AG08395 (cell line): ENCODE measurements around the gene CECR2.

Source experiments
- DNase-seq: peaks from one replicate; pipeline ENCODE4 v3.0.0; 2012; ENCODE audit warnings: mixed read lengths, low spot score

The CECR2 gene

DNA sequence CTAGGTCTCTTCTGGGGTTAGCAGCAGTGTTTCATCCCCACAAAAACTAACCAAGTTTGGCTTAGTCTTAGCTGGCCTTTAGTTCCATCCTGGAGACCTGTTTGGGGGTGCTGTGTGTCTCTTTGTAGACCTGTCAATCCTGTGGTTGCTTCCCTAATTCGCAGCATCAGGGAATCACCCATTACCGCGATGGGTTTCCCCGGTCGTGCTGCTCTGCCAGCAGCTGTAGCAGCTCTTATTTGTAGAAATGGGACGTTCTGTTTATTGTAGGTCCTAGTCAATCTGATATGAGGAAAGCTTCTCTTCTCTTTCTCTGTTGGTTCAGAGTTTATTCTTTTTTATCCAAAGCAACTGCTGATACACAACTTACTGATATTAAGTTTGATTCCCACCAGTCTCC is 91.6 kb downstream of the CECR2 start:
- DNase-seq: no peak

DNA sequence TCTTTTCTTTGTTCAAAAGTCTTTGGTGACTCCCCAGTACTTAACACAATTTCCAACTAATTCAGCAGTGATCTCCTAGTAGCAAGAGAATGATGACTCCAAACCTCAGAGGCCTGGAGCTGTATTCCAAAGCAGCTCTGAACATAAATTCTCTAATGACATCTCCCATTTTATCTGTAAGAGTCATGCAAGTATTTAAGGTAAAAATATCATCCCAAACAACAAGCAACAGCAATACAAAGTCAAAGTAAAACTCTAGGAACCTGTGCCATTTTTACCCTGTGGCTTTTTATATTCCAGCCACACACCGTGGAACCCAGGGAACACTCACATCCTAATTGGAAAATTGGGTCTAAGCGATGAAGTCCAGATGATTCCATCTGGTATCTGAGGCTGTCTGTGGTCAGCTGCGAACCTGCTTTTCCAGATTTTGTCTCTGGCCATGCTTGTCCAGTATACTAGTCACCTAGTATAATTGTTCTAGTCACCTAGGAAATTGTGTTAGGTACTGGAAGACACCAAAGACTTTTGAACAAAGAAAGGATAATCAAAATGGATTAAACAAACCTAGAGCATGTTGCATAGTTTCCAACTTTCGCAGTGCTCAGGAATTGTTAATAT is 101.7 kb downstream of the CECR2 start:
- DNase-seq: no peak

DNA sequence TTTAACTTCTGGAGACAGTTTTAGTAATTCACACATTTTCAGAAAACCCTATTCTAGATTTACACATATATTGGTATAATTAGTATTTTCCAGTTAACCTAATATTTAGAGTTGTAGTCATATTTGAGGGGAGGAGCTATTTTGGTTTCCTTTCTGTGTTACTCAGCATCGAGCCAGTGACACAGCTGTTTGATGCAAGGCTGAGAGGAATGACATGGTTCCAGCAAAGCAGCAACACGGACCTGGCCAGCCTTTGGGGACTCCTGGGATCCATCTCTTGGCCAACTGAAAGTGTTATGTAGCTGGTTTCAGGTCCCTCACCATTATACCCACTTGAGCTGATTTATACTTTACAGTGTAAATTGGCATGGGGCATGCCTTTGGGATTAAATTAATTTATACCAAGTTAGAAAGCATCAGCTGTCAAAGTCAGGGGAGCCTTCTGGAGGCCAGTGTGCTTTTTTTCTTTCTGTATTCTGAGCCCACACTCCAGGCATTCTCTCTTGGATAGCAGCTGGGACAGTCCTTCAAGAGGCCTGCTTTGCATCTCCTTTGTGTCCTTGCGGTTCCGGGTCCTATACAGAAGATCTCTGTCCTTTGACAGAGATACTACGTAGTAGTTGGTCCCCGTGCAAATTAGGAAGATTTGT is 102.8 kb downstream of the CECR2 start:
- no peak for DNase-seq

DNA sequence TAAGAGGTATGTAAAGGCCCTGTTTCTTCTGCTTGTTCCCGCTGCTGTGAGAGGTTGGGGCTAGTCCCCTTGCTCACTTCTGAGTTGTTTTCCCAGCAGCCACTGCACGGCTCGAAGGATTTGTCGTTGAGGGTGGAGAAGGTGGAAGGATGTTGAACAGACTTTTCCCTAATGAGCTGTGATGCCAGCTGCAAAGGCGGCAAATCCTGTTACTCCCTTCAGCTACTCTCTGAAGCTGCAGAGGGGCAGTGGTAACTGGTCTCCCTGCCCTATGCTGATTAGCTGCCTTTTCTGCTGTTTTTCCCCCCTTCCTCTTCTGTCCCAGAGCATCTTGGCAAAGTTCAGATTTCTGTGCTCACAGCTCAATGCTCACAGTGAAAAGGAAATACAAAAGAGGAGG is 103.7 kb downstream of the CECR2 start:
- DNase-seq: no peak

DNA sequence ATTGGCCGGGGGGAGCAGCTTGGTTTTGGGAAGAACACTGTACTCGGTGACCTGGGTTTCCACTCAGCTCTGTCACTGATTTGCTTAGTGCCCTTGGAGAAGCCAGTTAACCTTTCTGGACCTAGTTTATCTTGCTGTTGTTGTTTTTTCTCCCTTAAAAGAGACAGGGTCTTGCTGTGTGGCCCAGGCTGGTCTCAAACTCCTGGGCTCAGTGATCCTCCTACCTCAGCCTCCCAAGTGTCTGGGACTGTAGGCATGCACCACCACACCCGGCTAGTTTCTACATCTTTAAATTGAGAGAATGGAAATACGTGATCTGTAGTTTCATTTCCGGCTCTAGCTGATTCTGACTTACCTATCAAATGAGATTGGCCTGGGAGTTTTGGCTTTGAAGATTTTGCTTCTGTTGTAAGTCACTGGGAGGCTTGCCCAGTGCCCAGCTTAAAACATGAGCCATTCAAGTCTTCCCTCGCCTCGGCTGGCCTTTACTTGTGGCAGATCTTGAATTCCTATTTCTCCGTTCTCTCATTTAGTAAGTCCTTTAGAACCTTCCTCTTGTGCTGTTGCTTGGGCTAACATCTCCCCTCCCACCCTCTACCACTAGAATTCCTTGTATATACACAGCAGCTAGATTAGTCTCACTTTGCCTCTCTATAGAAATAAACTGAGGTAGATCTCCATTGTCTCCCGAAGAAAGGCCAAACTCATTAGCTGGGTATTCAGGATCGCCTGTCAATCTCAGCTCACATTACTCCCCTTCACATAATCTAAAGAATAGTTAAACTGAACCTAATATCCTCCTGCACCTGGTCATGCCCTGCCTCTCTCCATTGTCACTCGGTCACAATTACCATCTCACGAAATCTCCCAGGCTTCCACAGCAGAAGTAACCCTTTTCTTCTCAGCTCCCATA is 106.3 kb downstream of the CECR2 start:
- DNase-seq: no peak

DNA sequence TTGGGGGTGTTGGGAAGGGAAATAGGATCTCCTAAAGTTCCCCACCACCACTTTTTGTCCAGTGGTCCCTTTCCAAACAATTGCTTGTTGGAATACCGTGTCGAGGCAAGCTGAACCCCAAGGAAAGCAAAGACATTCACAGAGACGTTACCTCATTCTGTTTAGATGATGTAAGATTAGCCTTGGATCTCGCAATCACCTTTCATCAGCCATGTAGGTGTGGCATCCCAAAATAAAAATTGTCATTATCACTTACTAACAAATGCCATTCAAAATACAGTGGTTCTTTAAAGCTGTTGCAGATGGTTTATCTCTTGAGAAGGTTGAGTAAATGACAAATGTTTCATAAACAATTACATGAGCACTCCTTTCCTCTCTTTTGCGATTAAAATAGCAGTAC is 107.6 kb downstream of the CECR2 start:
- no peak for DNase-seq

DNA sequence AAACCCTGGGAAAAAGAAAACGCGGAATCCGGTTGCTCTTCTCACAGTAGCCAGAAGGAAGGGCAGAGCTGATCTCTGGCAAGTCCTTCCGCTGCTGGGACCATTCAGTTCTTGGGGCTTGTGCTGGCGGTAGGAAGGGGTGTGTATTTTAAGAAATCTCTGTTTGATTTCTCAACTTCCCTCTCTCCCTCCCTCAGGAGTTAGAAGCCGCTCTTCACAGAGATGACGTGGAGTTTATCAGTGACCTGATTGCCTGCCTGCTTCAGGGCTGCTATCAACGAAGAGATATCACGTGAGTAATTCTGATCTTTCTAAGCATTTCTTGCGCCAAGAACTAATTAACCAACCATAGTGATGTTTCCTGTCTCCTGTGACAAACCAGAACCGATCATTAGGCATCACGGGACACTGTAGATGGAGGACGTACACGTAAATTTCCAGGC is 108.2 kb downstream of the CECR2 start:
- no peak for DNase-seq

DNA sequence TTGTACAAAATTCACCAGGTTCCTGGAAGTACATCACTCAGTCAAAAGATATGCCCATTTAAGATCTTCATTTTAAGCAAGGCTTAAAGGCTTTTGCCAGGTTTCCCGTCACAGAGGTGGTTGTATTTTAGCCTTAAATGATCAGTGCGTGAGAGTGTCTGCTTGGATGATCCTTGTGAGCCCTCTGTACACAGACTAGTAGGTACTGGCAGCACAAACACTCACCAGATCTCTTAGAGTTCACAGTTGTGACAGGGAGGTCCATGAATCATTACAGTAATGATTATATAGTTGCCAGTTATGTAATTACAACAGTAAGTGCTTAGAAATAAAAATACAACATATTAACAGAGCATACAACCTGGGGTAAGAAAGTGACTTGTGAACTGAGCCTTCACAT is 109.9 kb downstream of the CECR2 start:
- DNase-seq: no peak

DNA sequence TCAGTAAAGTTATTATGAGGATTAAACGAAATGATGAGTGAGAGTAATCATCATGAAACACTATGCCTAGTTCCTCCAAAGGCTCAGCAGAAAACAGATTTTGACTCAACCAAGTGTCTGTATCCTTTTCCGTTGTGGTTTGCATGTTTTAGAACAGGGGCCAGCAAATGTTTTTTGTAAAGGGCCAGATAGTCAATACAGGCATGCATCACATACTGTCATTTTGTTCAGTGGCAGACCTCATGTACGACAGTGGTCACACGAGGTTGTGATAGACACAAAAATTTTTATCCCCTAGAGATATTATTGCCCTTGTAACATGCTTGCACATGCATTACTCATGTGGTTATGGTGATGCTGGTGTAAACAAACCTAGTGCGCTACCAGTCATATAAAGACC is 112.2 kb downstream of the CECR2 start:
- DNase-seq: no peak

DNA sequence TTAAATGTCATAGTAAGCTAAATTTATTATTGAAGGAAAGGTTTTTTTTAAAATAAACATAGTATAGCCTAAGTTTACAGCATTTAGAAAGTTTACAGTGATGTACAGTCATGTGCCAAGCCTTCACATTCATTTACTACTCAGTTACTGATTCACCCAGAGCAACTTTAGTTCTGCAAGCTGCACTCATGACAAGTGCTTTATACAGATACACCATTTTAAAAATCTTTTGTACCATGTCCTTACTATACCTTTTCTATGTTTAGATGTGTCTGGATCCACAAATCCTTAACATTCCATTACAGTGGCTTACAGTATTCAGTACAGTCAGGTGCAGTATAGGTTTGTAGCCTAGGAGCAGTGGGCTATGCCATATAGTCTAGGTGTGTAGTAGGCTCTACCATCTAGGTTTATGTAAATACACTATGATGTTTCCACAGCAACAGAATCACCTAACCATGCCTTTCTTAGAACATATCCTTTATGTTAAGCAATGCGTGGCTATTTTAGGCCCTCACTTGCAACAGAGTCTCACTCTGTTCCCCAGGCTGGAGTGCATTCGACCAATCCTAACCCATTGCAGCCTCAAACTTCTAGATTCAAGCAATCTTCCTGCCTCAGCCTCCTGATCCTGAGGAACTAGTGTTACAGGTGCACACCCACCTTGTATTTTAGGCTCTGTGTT is 114.6 kb downstream of the CECR2 start:
- no peak for DNase-seq

DNA sequence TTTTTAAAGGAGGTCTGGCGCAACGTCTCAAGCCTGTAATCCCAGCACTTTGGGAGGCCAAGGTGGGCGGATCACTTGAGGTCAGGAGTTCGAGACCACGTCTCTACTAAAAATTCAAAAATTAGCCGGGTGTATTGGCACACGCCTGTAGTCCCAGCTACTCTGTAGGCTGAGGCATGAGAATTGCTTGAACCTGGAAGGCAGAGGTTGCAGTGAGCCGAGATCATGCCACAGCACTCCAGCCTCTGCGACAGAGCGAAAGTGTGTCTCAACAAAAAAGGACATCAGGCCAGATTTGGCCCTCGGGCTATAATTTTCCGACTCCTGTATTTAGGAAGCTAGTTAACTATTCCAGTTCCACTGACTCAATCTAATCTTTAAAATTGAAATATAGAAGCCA is 115.3 kb downstream of the CECR2 start:
- no peak for DNase-seq

DNA sequence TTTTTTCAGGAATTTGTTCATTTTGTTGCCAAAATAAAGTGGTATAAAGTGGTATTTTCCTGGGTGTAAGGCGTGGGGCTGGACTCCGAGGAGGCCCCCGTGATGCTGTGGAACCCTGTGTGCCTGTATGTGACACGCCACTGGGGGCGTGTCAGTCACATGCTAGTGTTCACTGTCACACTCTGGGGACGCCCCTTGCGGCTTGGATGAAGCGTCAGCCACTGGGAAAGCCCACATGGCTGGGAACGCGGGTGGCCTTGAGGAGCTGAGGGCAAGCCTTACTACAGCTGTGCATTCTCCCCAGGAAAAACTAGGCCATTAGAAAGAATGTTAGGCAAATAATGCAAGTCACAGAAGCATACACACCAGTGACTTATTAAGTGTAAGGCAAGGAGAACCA is 117.1 kb downstream of the CECR2 start:
- no peak for DNase-seq

DNA sequence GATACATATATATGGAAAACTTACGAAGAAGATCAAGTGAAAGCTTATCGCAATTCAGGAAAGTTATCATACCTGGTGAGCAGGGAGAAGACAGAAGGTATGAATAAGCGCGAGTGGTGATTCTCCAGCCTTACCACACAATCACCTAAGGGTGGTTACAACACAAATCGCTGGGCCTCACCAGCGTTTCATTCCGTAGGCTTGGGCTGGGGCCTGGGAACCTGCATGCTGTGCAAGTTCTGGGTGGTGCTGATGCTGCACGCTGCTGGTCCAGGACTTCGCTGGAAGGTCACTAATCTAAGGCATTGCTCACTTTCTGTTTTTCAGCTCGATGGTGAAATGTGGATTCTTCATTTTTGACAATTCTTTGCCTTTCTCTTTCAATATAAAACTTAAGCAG is 117.5 kb downstream of the CECR2 start:
- DNase-seq: no peak

DNA sequence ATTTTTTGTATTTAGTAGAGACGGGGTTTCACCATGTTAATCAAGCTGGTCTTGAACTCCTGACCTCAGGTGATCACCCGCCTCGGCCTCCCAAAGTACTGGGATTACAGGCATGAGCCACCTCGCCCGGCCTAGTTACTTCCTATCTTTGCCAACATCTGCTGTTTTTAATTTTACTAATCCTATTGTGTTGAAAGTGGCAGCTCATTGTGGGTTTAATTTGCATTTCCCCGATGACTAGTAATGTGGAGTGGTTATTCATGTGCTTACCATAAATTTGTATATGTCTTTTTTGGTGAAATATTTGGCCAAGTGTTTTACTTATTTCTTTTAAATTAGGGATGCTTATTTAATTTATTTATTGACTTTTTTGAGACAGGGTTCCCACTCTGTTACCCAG is 119.8 kb downstream of the CECR2 start:
- DNase-seq: no peak

DNA sequence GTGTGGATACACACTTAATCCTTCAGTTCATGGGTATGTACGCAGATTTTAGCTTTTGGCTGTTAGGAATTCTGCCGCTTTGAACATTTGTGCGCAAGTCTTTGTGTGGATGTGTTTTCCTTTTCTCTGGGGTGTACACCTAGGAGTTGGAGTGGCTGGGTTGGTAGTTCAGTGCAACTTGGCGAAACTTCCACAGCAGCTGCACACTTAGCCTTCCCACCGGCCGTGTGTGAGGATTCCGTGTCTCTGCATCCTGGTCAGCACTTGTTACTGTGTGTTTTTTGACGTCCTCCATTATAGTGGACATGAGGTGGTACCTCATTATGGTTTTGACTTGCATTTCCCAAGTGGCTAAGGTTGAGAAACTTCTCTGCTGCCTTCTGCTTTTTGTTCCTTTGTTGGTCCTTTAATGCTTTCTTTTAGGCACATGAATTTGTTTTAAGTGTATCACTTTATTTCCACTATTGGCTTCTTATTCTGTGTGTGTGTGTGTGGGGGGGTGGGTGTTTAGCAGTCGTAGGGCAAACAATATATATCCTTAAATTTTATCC is 121.9 kb downstream of the CECR2 start:
- no peak for DNase-seq

DNA sequence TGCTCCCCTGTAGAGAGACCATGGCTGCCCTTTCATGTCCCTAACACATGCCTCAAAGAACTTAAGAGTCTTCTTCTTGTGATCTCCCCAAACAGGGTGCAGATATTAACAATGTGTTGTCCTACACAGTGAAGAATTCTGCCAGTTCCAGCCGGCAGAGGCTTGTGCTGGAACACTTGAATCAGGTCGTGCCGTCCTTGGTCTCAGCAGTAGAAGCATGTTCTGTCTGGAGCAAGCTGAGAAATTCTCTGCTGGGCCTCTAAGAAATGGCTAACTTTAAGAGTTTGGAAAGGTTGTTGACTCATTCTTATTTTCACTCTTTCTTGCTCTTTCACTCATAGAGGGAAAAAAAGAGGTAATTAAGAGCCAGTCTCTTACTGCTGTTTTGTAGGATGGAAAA is 123.0 kb downstream of the CECR2 start:
- DNase-seq: no peak

DNA sequence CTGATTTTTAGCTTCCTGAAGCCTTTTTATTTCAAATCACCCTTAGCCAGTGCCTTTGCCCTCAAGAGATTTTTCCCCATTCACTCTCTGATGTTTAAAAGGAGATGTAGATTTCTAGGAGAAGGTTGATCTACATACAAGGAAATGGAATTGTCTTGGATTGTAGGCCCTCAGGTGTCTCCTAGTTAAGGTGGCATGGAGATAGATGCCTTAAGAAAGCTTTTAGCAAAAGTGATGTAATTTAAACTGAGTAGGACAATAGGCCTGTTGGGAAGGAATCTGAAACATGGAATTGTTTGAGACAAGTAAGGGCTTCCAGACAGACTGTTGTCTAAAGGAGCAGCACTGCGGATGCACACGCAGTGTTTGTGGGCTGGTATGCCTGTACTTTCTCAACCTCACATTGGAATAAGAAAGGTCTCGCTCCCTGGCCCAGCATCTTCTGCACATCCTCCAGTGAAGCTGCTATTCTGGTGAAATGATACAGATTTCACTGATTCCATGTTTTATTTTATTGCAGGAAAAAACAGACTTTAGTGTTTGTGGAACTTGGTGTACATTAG is 124.2 kb downstream of the CECR2 start:
- no peak for DNase-seq

DNA sequence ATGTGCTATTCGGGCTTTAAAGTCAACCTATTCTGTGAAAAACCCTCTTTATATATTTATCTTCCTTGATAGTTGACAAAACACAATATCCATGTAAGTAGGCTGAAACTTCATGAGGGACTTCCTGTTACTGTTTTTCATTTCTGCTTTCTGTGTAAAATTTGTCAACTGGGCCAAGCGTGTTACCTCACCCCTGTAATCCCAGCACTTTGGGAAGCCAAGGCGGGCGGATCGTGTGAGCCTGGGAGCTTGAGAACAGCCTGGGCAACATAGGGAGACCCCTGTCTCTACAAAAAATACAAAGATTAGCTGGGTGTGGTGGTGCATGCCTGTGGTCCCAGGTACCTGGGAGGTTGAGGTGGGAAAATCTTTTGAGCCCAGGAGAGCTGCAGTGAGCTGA is 127.6 kb downstream of the CECR2 start:
- no peak for DNase-seq

DNA sequence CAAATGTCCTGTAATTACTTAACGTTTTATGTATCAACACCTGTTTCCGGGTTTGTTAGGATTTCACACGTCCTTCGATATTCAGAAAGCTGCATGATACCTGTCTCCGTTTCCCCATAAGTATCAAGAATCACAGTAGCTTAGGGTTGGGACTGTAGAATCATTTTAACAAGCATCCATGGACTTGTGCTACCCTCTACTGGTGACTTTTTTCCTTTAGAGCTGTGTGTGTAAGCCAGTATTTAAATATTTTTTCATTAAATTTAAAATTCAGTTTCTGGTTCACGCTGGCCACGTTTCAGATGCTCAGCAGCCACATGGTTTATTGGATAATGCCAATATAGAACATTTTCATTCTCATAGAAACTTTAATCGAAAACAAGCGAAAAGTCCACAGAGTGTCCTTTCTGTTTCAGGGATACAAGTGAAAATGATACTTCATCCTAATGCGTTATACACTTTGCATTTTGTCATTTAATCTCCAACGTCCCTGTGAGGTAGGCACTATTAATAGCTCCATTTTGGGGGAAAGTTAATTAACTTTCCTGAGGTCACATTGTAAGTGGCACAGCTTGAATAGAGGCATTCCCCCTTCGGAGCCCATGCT is 132.5 kb downstream of the CECR2 start:
- peak; percentile 61 for DNase-seq

DNA sequence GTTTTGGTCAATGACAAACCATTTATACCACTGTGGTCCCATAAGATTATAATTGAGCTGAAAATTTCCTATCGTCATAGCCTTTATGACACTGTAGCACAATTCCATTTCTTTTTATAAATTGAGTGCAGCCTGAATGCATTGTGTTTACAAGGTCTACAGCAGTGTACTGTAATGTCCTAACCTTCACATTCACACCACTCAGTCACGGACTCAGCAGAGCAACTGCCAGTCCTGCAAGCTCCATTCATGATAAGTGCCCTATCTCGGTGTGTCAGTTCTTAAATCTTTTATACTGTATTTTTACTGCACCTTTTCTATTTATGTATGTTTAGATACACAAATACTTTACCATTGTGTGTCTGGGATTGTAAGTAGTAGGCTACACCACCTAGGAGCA is 138.8 kb downstream of the CECR2 start:
- DNase-seq: no peak

DNA sequence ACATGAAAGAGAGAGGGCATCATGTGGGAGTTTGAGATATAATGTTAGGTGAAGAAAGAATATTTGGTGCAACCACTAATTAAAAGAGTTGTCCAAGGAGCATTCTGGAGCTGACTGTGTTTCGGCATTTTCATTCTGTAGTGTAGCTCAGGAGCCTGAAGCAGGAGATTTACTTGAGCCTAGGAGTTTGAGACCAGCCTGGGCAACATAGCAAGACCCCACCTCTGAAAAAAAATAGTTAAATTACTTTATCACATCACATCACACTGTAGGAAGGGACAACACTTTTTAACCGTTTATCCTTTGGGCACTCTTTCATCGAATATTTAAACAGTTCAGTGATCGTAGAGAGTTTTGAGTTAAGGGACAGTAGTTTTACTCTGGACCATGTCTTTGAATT is 143.7 kb downstream of the CECR2 start:
- no peak for DNase-seq

DNA sequence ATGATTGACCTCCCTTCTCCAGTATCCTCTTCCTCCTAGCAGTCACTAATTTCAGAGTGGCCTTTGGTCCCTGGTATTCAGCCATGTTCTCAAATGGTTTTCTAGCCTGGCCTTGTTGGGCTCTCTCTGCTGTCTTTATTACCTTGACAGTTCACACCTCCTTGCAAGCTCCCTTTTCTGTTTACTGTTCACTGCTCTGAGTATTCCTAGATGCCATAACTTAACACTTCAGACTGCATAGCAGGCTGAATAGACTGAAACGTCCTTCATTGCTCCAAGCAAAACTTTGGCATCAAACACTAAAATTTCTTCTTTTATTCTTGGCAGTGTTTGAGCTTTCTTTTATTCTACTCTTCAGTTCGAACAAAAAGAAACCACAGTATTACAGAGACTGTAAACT is 144.4 kb downstream of the CECR2 start:
- DNase-seq: no peak
